HepG2 (cell line): ENCODE data around the gene NDUFS1. TPM values are rescaled to one million over a fixed set of nuclear protein-coding genes. Genes with fewer than 3 reads are reported as not detected.

Experiments used
- ATF1 ChIP-seq: IDR thresholded peaks from 2 replicates; pipeline ENCODE4 v1.6.1; 2016; ENCODE audit warnings: mild to moderate bottlenecking, control low read depth
- BRF2 ChIP-seq: sonication (generic); formaldehyde crosslinking; IDR thresholded peaks from 2 replicates; pipeline ENCODE4 v1.8.1; 2022; ENCODE audit warnings: mild to moderate bottlenecking, missing genetic modification reagents
- HES4 ChIP-seq: sonication (generic); formaldehyde crosslinking; IDR thresholded peaks from 2 replicates; pipeline ENCODE4 v1.9.0; 2021; ENCODE audit warnings: mild to moderate bottlenecking, missing genetic modification reagents, borderline replicate concordance
- HNRNPL ChIP-seq: fragments of 200-400 bp; formaldehyde crosslinking; IDR thresholded peaks from 2 replicates; pipeline ENCODE4 v1.6.1; 2017; ENCODE audit warnings: mild to moderate bottlenecking, low read depth, low read length
- KAT2B ChIP-seq: fragments of 150-350 bp; IDR thresholded peaks from 2 replicates; pipeline ENCODE4 v1.6.1; 2014; ENCODE audit warnings: low read depth, low read length, borderline replicate concordance
- KDM5B ChIP-seq: sonication (generic); formaldehyde crosslinking; IDR thresholded peaks from 2 replicates; pipeline ENCODE4 v1.4.0; 2020; ENCODE audit warnings: missing genetic modification reagents, mild to moderate bottlenecking, borderline replicate concordance
- ONECUT2 ChIP-seq: sonication (generic); formaldehyde crosslinking; IDR thresholded peaks from 2 replicates; pipeline ENCODE4 v1.4.0; 2020; ENCODE audit warnings: missing genetic modification reagents
- RBM22 ChIP-seq: fragments of 200-400 bp; formaldehyde crosslinking; optimal IDR thresholded peaks from 2 replicates; pipeline ENCODE3; 2017; ENCODE audit warnings: mild to moderate bottlenecking, low read length, moderate library complexity
- SKIL ChIP-seq: sonication (generic); formaldehyde crosslinking; IDR thresholded peaks from 2 replicates; pipeline ENCODE4 v1.8.0; 2022; ENCODE audit warnings: missing genetic modification reagents, mild to moderate bottlenecking, moderate library complexity, borderline replicate concordance
- SNAPC4 ChIP-seq: sonication (generic); formaldehyde crosslinking; IDR thresholded peaks from 2 replicates; pipeline ENCODE4 v1.4.0; 2020; ENCODE audit warnings: mild to moderate bottlenecking, missing genetic modification reagents
- TARDBP ChIP-seq: sonication (generic); formaldehyde crosslinking; IDR thresholded peaks from 2 replicates; pipeline ENCODE4 v1.8.0; 2022; ENCODE audit warnings: mild to moderate bottlenecking, missing genetic modification reagents
- ZNF207 ChIP-seq: fragments of 450-650 bp; IDR thresholded peaks from 2 replicates; pipeline ENCODE4 v1.6.1; 2016; ENCODE audit warnings: antibody characterized with exemption, borderline replicate concordance
- ZNF326 ChIP-seq: sonication (generic); formaldehyde crosslinking; IDR thresholded peaks from 2 replicates; pipeline ENCODE4 v1.4.0; 2020; ENCODE audit warnings: missing genetic modification reagents, borderline replicate concordance
- ZNF780A ChIP-seq: sonication (generic); formaldehyde crosslinking; IDR thresholded peaks from 2 replicates; pipeline ENCODE4 v1.8.0; 2022; ENCODE audit warnings: mild to moderate bottlenecking, missing genetic modification reagents, moderate library complexity
- ZNF784 ChIP-seq: sonication (generic); formaldehyde crosslinking; IDR thresholded peaks from 2 replicates; pipeline ENCODE4 v1.5.1; 2020; ENCODE audit warnings: missing genetic modification reagents, mild to moderate bottlenecking, borderline replicate concordance
- polyA plus RNA-seq, 8 experiments: library from polyadenylated mRNA; depleted of rRNA in 3 of 8; stranded (reverse) in 7 of 8; unstranded in 1 of 8; fragments of >200 nt; fragmentation: Illumina TruSeq in 4 of 8; extraction: Trizol in 4 of 8; gene quantifications; 2 replicates each; pipeline versions ENCODE4 v1.2.1 to v1.2.3, GENCODE V29; 2011 to 2016; ENCODE audit warnings: low read depth in 4 of 8, missing spikeins in 1 of 8, mixed read lengths in 1 of 8; ENCODE audit not compliant: insufficient read depth in 1 of 8
- total RNA-seq, 5 experiments: library from RNA; depleted of rRNA; stranded (reverse); fragments of >200 nt; fragmentation: Illumina TruSeq; extraction: Trizol; gene quantifications; 2 replicates each; pipeline ENCODE4 v1.2.3, GENCODE V29; 2016; ENCODE audit warnings: low read depth in 1 of 5
- TF ChIP-seq, protein P1 (sequence below): sonication (generic); formaldehyde crosslinking; IDR thresholded peaks from 2 replicates; pipeline ENCODE4 v1.5.0; 2020; ENCODE audit warnings: mild to moderate bottlenecking, low read depth, missing genetic modification reagents, borderline replicate concordance
- TF ChIP-seq, protein P2 (sequence below): sonication (generic); formaldehyde crosslinking; IDR thresholded peaks from 2 replicates; pipeline ENCODE4 v1.4.0; 2020; ENCODE audit warnings: missing genetic modification reagents

The NDUFS1 gene
- total and polyA plus RNA-seq, 2 of the 13 experiments (the other 11 are each of a cell fraction or from before 2014, with no cell fraction given), result 139 to 242 TPM

DNA sequence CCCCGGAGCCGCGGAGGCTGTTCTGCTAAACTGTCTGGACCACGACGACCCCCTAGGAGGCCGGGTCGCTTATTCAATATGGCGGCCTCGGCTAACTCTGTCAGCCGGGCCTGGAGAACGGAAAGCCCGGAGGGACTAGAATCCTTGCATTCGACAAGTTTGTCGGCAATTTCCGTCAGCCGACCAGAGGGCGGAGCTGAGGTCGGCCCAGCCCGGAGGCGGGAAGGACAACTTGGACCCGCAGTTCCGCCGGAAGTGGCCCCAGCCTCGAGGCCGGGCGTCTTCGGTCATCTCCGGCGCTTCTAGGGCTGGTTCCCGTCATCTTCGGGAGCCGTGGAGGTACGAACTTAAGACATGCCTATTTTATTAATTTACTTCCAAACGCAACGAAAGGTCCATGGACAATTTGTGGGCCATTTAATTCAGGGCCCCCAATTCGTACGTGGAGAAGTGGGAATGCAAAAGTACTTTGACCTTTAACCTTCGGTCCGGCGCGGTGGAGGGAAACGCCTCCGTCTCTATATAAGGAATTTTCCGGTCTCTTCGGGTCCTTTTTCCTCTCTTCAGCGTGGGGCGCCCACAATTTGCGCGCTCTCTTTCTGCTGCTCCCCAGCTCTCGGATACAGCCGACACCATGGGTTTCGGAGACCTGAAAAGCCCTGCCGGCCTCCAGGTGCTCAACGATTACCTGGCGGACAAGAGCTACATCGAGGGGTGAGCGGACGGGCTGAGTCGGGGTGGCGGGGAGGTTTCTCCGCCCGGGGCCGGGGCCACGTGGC is at the start of gene NDUFS1, which contains the start of gene EEF1B2 (continued):
- TF ChIP-seq SNAPC4 (CRISPR knock-in tag) (no peak), HES4 (peak; percentile 79; the same call in 1 of the 2 replicates), ZNF207 (no peak), ATF1 (CRISPR knock-in tag) (peak; percentile 90), ZNF784 (peak; percentile 48; the same call in 1 of the 2 replicates), BRF2 (peak; percentile 76; the same call in 1 of the 2 replicates), KAT2B (no peak), KDM5B (CRISPR knock-in tag) (peak; percentile 81; the same call in 1 of the 2 replicates), ONECUT2 (CRISPR knock-in tag) (0 out of 2 replicates have a peak, but pooled peaks have one; percentile 7), HNRNPL (peak; percentile 76; the same call in 1 of the 2 replicates), TARDBP (CRISPR knock-in tag) (peak; percentile 72; the same call in 1 of the 2 replicates), ZNF780A (CRISPR knock-in tag) (peak; percentile 50; the same call in 1 of the 2 replicates), SKIL (CRISPR knock-in tag) (no peak), RBM22 (no peak), ZNF326 (no peak)
- TF ChIP-seq, protein P1, sequence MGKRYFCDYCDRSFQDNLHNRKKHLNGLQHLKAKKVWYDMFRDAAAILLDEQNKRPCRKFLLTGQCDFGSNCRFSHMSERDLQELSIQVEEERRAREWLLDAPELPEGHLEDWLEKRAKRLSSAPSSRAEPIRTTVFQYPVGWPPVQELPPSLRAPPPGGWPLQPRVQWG (CRISPR knock-in tag), result no peak
- TF ChIP-seq, protein P2, sequence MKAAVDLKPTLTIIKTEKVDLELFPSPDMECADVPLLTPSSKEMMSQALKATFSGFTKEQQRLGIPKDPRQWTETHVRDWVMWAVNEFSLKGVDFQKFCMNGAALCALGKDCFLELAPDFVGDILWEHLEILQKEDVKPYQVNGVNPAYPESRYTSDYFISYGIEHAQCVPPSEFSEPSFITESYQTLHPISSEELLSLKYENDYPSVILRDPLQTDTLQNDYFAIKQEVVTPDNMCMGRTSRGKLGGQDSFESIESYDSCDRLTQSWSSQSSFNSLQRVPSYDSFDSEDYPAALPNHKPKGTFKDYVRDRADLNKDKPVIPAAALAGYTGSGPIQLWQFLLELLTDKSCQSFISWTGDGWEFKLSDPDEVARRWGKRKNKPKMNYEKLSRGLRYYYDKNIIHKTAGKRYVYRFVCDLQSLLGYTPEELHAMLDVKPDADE (CRISPR knock-in tag), result no peak; the same call in 1 of the 2 replicates
